Measurements from ENCODE around the gene LGALS9.
"Not testable (repeated sequence)": the region's sequence is repeated elsewhere in the genome, so short reads cannot be mapped to it uniquely, and the experiment has no call there.

The LGALS9 gene

DNA sequence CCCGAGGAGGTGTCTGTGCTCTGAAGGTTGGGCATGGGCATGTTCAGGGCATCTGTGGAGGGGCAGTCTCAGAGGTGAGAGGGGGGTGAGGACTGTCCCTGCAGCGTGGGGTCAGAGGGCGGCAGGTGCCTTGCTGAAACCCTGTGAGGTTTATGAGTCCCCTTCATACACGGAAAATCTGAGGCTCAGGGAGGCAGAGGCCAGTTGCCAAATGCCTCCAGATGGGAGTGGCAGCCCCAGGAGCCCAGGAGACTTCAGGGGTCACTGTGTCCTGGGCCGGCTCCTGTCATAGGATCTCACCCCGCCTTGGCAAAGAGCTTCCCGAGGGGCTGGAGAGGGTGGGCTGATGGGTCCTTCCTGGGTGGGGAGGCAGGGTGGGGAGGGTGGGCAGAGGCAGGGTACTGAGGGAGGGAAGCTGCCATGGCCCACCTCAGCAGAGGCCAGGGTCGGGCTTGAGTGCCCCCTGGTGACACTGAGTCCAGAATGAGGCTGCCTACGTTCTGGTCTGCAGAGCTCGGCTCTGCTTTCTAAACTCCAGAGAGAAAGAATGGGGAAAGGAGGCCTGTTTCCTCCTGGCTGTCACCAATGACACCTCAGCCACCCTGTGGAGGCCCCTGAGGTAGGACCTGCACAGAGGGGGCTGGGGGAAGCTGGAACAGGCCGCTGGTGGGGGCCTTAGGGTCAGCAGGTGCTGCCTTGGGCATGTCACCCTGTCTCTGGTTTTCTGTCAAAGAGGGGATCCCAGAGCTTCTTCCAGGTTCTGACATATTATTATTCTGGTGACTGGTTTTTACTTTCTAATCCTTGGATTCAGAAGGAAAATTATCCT lies 1.1 kb downstream of the LGALS9 start:
- no peak for DNase-seq

DNA sequence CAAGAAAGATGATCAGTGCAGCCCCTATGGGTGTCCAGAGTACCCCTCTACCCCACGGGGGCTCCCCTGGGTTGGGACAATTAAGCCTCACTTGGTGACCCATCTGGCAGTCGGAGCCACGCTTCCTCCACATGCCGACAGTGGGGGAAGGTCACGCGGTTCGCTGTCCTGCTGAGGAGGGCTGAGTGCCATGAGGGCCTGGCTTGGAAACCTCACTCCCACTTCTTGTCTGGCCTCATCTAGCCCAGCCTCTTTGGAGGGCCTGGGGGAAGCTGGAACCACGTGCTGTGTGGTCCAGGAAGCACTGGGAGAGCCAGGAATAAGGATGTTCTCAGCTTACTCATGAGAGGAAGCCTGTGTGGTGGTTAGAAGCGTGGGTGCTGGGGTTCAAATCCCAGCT lies 1.8 kb downstream of the LGALS9 start:
- not testable (repeated sequence) for DNase-seq

DNA sequence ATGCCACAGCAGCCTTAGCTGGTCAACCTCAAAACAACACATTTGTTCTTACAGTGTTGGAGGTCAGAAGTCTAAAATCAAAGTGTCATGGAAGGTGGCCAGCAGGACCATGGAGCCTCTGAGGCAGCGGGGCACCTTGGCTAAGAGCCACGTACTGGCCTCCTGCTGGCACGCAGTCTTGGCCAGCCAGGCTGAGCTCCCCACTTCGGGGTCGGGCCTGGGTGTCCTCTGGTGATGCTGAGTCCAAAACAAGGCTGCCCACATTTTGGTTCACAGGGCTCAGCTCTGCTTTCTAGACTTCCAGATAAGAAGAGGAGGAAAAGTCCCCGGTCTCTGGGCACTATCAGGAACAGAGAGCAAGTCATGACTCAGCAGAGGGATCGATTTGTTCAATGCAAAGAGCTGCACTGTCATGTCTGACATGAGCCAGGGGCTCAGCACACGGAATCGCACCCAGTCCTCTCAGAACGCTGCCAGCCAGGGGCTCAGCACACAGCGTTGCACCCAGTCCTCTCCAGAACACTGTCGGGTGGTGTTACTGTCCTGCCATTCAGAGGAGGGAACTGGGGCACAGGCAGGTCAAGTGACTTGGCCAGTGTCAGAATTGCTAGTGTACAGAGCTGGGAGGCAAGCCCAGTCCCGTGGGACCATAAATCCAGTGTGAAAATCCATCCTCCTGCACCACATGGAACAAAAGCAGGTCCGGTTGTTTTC lies 2.5 kb downstream of the LGALS9 start:
- DNase-seq: no peak

DNA sequence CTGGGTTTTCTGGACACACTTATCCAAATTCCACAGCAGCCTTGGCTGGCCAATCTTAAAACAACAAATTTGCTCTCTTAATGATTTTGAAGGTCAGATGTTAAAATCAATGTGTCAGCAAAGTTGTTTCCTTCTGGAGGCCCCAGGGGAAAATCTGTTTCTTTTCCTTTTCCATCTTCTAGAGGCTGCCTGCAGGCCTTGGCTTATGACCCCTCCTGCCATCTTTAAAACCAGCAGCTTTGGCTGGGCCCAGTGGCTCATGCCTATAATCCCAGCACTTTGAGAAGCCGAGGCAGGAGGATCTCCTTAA lies 3.0 kb downstream of the LGALS9 start:
- no peak for DNase-seq

DNA sequence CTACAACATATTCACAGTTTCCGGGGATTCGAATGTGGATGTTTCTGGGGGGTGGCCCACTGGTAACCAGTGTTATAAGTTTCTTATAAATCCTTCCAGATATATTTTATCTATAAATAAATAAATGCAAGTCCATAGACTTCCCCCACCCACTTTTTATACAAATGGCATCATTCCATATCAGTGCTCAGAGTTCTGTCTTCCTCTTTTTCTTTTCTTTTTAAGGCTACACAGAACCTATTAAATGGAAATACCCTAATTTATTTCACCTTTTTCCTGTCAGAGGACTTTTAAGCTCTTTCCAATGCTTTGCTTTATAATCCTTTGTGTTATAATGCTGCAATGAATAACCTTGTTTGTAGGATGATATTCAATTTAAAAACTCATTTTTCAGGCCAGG lies 3.8 kb downstream of the LGALS9 start:
- DNase-seq: no peak

DNA sequence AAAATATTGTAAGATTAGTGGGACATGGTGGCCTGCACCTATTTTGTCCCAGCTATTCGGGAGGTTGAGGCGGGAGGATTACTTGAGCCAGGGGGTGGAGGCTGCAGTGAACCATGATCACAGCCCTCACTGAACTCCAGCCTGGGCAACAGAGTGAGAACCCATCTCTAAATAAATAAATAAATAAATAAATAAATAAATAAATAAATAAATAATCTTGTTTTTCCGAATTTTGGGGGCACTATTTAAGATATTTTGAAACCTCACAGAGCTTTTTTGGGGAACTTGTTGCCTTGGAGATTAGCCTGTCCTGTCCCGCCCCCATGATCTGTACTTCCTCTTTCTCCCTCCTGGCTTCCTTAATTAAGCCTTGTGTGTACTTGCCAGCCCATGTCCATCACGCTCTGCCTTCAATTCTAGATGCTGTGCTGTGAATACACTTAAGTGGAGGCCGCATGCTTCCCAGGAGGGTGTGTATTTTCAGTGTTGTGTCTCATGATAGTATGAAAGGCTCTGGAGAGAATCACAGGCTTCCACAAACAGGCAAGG lies 4.4 kb downstream of the LGALS9 start:
- DNase-seq: no peak

DNA sequence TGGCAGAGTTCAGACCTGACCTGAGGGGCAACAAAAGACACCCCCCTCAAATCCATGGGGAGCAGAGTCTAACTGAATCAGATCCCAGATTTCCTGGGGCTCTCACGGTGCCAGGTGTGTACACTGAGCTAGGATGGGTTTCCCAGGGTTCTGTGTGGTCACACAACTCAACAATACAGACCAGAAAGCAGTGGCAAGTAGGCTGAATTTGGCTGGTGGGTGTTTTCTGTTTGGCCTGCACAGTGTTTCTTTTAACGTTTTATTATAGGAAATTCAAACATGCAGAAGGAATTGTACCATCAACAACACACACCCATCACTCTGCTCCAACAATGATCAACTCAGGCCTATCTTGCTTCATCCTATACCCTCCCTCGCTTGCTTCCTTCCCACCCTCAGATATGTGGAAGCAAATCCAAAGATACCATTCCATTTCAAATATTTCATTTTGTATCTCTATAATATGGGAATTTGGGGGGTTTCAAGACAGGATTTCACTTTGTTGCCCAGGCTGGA lies 5.1 kb downstream of the LGALS9 start:
- DNase-seq: not testable (repeated sequence)

DNA sequence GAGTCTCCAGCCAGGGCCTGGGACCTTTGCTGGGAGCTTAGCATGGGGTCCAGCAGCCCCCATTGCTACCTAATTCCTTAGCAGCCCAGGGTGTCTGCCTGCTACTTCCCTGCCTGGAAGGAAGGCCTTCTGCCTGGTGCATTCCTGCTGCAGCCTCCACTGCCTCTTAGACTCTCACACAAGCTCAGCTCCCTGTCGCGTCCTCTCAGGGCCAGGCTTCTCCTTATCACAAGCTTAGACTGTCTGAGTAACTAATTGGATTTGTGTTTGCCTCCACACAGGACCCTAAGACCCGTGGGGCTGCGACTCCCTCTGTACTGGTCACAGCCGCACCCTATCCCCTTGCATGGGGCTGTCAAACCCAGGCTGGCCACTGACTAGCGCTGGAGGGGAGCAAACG lies 6.8 kb downstream of the LGALS9 start:
- DNase-seq: not testable (repeated sequence)

DNA sequence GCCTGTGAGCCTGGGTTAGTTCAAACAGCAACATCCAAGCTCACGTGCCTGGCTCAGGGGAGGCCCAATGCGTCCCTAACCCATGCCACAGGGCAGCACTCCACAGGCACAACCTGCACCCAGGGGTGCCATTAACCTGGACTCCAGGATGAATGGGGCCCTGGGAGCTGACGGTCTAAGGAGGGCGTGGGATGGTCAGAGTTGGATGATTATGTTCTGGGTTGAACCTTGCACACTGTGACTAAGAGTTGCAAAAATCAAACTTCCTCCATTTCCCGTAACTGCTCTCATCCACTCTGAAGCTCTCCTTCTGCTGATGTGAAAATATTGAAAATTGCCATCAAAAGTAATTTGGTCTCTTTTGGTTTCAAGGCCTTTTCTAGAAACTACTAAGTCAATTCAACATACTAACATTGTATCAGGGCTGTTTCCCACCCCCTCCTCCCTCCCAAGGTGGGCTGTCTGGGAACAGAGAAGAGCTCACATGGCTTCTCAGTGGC lies 7.5 kb downstream of the LGALS9 start:
- DNase-seq: not testable (repeated sequence)

DNA sequence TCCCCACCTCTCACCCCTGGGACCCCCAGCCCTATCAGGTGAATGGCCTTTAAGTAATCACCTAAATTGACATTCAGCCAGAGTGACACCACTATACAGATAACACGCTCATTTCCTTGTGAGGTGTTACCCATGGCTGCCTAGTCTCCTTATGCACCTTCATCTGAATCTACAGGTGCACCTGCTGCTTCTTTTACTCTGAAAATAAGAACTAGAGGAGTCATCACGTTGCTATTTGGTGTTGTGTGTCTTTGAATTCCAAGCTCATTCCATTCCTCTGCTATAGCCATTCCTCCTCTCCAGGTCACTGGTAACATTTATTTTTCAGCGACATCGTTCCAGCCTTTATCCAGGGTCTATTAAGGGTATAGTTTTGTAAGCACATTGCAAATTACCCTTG lies 9.8 kb downstream of the LGALS9 start:
- DNase-seq: no peak

DNA sequence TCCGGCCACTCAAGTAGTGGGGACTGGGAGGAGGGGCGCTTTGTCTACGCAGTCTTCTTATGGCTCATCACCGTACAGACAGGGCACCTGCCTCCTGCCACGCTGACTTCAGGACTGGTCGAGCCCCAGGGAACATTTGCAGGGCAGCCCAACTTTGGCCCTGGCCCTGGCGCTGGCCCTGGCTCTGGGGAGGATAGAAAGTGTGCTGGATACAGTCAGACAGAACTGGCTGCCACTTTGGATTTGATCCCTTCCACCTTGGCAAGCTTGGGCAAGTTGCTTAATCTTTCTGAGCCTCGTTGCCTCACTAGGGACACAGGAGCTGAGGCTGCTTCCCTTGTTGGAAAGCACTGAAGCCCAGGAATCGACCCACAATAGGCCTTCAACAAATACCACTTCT lies 13.6 kb downstream of the LGALS9 start:
- no peak for DNase-seq

DNA sequence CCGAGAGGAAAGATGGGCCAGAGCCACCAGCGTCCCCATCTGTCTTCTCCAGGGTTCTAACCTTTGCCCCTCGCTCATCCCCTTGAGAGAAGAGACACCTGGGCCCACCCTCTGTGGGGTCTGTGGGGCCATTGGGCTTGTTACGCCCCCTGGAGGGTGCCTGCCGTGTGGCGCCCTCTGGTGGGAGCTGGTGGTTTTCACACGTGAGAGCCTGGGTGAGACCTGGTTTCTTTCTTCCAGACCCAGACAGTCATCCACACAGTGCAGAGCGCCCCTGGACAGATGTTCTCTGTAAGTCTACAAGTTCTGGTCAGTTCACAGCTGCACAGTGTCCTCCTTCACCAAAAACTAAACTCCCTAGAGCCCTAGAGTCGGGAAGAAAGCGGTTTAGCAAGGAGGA lies 14.6 kb downstream of the LGALS9 start:
- DNase-seq: not testable (repeated sequence)

DNA sequence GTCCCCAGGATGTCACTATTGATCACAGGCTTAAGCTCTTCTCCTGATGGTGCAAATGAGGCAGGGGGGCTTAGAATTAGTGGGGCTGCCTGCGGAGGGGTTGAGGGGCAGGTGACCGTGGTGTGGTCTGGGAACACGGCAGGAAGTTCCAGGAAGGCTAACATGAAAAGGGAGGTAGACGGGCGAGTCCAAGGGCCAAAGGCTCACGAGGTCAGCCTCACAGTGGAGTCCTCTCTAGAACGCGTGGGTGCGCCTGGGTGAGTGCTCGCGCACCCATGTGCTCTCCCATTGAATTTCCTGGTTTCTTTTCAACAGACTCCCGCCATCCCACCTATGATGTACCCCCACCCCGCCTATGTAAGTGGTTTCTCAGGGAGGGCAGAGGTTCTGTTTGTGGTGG lies 15.2 kb downstream of the LGALS9 start:
- no peak for DNase-seq

DNA sequence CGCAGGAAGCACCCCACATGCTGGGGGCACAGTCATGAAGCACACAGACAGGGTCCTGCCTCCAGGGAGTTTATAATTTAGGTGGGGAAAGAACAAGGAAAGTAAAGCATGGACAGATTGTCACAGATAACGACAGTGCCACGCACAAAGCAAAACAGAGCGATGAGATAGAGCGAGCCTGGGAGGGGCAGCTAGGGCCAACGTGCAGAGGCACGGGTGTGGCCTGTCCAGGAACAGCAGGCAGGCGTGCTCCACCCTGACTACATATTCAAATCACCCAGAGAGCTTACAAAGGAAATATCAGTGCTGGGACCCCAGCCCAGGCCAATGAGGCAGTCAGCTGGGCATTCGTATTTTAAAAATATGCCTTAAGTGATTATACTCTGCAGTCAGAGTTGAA lies 16.8 kb downstream of the LGALS9 start:
- no peak for DNase-seq

DNA sequence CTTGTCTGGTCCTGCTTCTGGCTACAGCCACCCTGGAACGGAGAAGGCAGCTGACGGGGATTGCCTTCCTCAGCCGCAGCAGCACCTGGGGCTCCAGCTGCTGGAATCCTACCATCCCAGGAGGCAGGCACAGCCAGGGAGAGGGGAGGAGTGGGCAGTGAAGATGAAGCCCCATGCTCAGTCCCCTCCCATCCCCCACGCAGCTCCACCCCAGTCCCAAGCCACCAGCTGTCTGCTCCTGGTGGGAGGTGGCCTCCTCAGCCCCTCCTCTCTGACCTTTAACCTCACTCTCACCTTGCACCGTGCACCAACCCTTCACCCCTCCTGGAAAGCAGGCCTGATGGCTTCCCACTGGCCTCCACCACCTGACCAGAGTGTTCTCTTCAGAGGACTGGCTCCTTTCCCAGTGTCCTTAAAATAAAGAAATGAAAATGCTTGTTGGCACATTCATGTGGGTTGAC lies 18.2 kb downstream of the LGALS9 start:
- DNase-seq: not testable (repeated sequence)

DNA sequence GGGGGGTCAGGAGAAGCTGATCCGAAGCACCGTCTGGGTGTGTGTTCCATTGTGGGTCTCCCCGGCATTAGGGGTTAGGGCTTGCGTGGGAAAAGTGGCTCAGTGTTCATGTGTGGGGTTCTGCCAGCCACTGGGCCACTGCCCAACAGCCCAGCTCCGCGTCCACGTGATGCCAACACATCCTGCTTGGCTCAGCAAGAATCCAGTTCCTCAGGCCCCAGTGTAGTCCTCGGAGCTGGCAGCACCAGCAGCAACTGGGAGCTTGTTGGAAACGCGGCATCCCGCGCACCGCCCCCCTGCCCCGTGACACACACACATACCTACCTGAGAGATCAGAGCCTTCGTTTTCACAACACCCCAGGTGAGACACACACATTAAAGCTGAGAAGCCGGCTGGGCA lies 18.9 kb downstream of the LGALS9 start:
- DNase-seq: no peak

DNA sequence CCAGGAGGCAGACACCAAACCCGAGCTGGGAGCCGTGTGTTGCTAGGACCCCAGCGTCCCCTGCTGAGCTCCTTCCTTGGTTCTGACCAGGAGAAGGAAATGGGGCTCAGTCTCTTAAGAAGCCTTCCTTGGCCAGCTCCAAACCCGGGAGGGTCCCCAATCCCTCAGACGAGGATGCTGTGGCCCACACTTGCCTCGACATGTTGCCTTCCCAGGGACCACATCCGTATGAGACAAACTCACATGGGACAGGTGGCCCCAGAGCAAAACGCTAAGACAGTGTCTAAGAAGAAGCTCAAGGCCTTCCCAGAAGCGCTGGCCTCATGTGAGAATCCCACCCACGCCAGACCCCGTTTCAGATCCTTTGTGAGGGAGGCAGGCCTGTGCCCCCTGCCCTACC lies 19.8 kb downstream of the LGALS9 start:
- no peak for DNase-seq

DNA sequence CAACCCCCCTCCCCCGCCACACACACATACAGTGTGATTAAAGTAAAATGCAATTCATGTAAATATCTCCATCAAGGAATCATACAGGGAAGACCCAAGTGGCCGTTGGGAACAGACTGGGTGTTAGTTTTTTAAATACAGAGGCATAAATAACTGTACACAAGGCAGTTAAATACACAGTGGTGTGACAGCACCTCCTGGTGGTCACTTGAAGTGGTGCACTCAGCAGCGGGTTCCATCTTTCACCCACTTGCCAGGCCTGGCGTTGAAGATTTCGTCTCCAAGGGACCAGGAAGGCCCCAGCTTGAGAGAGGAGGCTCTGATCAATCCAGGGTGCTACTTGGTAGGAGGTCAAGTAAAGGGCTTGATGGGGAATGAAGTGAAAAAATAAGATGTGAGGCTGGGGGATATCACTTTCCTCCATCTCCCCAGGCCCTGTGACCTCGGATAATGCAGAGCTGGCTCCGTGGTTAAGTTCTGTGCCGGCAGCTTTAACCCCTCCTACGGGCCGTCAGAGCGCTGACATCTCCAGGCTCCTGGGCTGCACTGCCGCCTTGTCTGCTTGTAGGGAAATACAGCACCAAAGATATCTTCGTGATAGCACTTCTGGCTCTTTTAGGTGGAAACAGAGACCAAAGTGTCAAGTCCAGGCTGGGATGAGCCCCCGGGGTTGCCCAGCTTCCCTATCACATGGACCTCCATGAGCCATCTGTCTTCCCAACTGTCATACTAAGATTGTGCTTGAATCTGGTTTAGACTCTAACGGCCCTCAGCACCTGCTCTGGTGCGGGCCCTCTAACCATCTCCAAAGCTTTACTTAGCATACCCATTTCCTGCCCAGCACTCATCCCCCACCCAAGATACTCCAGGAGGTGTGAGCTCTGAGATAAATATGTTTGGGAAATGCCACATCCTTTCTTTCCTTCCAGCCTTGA lies 20.7 kb downstream of the LGALS9 start:
- DNase-seq: no peak

DNA sequence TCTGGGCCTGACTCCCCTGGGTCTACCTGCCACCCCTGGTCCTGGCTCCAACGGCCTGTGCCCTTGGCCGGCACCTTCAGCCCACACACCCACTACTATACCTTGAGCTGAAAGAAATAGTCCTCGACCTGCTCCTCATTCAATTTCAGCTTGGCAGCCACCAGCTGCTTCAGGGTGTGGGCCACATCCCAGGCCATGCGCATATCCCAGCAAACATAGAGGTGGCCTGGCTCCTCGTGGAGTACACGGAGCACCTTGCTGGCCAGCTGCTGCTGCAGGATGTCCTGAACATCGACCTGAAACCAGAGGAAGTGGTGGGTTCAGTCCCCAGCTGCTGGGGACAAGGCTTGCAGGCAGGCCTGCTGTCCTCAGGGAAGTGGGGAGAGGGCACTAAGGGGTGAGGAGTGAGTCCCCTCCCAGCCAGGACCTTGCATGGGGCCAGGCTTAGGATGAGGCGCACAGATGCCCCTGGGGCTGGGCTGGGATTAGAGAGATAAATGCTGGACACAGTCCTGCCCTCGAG lies 22.5 kb downstream of the LGALS9 start:
- not testable (repeated sequence) for DNase-seq

DNA sequence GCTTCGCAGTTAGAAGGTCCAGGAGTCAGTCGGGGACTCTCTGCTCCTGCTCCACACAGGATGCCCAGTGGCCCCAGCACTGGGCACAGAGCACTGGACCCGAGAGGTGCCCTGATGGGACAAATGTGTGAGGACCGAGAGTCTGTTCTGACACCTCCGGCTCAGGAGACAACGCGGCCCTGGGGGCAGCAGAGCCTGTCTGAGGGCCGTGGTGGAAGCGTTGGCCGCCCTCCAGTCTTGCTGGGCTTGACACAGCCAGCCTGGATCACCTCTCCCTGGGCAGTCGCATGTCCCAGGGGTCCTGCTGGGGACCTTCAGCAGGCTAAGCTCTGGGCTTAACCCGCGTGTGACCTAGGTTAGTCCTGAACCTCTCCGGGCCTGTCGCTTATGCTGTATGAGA lies 23.1 kb downstream of the LGALS9 start:
- no peak for DNase-seq

DNA sequence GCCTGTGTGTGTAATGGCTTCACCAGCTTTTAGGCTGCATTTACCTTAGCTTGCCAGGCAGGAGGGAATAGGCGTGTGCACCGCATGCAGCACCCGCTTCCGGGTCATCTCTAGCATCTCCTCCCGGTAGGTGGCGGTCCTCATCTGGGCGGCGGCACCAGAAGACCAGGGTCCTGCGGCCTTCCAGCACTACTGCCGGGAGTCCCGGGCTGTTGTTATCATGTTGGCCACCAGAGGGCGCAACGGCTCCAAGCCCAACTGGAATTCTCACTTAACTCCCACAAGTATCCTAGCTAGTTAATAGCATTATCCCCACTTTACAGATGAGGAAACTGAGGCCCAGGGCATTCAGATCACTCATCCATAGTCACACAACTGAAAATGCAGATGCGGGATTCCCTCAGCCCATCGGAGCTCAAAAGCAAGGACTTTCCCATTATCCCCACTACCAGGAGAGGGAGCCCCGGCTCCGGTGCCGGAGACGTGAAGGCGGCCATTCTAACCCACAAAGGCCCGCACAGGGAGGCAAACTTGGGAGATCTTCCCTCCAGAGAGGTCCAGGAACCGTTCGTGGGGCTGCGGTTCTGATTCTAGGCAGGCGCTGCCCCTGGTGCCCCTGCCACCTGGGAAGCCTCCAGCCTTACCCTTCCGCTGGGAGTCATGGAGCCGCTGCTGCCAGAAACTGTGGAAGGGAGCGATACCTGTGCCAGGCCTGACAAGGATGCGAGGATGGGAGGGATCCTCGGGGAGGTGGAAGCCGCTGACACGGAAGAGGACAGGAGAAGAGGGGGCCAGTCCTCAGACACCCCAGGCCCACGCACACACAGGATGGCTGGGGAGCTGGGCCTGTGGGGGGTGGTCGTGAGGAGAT lies 23.9 kb downstream of the LGALS9 start:
- peak; percentile 49 for DNase-seq

Measured in NCI-H2227 treated with DMSO at 0.1 percent for 48 hours (cell line).